Measurements from ENCODE around the gene TMIGD2.
"Not testable (repeated sequence)": the region's sequence is repeated elsewhere in the genome, so short reads cannot be mapped to it uniquely, and the experiment has no call there.

TMIGD2 gene

GRCh38 chr19:4302243-4302640 lies at the start of gene TMIGD2:
TMIGD2 (minus strand) TSS chr19:4302389; CDS start chr19:4302385, 4 bp downstream.
- no peak for DNase-seq

GRCh38 chr19:4350726-4351125 lies 48.5 kb upstream of the TMIGD2 start:
- DNase-seq: no peak

GRCh38 chr19:4350111-4350510 lies 47.9 kb upstream of the TMIGD2 start:
- DNase-seq: no peak

- not testable (repeated sequence) for DNase-seq
Observed at GRCh38 chr19:4349225-4349624, 47.0 kb upstream of the TMIGD2 start.

- no peak for DNase-seq
Observed at GRCh38 chr19:4347521-4347920, 45.3 kb upstream of the TMIGD2 start.

GRCh38 chr19:4346020-4346383 lies 43.8 kb upstream of the TMIGD2 start:
- no peak for DNase-seq

GRCh38 chr19:4345342-4346019 lies 43.3 kb upstream of the TMIGD2 start:
- DNase-seq: no peak

GRCh38 chr19:4343370-4344307 lies 41.5 kb upstream of the TMIGD2 start, which contains the start of gene MPND:
MPND (plus strand) TSS chr19:4343562; CDS start chr19:4343594, 32 bp downstream.
- peak; percentile 96 for DNase-seq

GRCh38 chr19:4342615-4343369 lies 40.6 kb upstream of the TMIGD2 start:
- DNase-seq: peak; percentile 100

- no peak for DNase-seq
Observed at GRCh38 chr19:4342314-4342614, 40.1 kb upstream of the TMIGD2 start.

GRCh38 chr19:4338441-4339355 lies 36.5 kb upstream of the TMIGD2 start, which contains the start of gene STAP2:
STAP2 (minus strand) TSS chr19:4338827; CDS start chr19:4338753, 74 bp downstream.
- peak; percentile 41 for DNase-seq

- DNase-seq: peak; percentile 34
Observed at GRCh38 chr19:4337906-4338440, 35.8 kb upstream of the TMIGD2 start.

- DNase-seq: no peak
Observed at GRCh38 chr19:4334929-4335570, 32.9 kb upstream of the TMIGD2 start.

- DNase-seq: no peak
Observed at GRCh38 chr19:4329858-4330257, 27.7 kb upstream of the TMIGD2 start.

- peak; percentile 27 for DNase-seq
Observed at GRCh38 chr19:4328991-4329681, 26.9 kb upstream of the TMIGD2 start.

GRCh38 chr19:4328243-4328990 lies 26.2 kb upstream of the TMIGD2 start:
- peak; percentile 98 for DNase-seq

- no peak for DNase-seq
Observed at GRCh38 chr19:4327877-4328242, 25.7 kb upstream of the TMIGD2 start.

GRCh38 chr19:4327252-4327876 lies 25.2 kb upstream of the TMIGD2 start:
- peak; percentile 91 for DNase-seq

- DNase-seq: peak; percentile 21
Observed at GRCh38 chr19:4326837-4327251, 24.7 kb upstream of the TMIGD2 start.
